GM18870 (cell line): Measurements from ENCODE around the gene PPIP5K2.
"Not testable (repeated sequence)": the region's sequence is repeated elsewhere in the genome, so short reads cannot be mapped to it uniquely, and the experiment has no call there.

ENCODE experiments used
- ATAC-seq: cut with Tn5 transposase; IDR thresholded peaks from one replicate; pipeline ENCODE4 v1.9.1; 2021; ENCODE audit warnings: moderate library complexity; ENCODE audit not compliant: unreplicated experiment

Gene PPIP5K2

DNA sequence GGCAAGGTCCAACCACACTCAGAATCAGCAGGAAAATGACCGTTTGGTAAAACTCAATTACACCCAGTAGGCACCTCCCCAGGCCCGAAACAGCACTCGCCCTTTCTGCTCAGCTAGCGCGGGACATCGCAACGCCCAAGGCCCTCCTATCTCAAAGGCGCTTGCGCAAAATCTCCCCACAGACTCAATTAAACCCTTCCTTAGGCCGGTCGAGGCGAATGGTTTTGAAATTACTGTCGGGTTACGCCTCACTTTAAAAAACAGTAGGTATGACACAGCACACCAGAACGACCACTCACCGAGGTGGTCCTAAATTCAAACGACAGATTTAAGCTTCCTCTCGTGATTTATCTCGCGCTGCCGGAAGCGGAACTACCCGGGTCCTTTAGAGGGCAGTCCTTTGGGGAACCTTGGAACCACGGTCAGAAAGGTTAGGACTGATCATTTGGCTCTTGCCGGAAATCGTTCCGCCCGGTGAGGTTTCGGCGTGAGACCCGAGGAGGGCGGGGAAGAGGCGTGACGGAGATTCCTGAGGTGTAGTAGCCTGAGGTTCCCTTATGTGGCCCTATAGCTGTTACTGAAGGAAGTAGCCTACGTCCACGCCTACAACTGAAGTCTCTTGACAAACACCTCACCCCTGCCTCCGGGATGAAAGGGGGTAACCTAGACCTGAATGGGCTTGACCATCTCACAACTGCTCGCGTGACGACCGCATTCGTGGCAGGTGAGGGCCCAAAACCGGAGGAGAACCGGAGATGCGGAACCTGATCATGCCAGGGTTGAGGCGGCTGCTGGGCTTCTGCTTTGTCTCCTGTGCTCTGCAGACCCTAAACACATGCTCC lies at the start of gene PPIP5K2, which contains the start of gene GIN1:
PPIP5K2 (plus strand) TSS at position 537 of the 842 bp plus-strand sequence. CDS start 9,289 bp downstream, outside the sequence.
GIN1 (minus strand) TSS at position 374 of the 842 bp plus-strand sequence. CDS start 11,431 bp downstream, outside the sequence.
- peak; percentile 94 for ATAC-seq

DNA sequence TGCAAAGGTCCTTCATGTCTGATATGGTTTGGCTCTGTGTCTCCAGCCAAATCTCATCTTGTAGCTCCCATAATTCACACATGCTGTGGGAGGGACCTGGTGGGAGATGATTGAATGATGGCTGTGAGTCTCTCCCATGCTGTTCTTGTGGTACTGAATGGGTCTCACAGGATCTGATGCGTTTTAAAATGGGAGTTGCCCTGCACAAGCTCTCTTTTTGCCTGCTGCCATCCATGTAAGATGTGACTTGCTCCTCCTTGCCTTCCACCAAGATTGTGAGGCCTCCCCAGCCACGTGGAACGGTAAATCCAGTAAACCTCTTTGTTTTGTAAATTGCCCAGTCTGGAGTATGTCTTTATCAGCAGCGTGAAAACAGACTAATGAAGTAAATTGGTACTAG lies 46.6 kb upstream of the PPIP5K2 start:
- ATAC-seq = not testable (repeated sequence)

DNA sequence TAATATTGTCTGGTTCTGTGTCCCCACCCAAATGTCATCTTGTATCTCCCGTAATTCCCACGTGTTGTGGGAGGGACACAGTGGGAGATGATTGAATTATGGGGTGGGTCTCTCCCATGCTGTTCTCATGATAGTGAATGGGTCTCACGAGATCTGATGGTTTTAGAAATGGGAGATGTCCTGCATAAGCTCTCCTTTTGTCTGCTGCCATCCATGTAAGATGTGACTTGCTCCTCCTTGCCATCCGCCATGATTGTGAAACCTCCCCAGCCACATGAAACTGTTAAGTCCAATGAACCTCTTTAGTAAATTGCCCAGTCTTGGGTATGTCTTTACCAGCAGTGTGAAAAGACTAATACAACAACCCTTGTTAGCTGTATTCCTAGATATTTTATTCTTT lies 44.7 kb upstream of the PPIP5K2 start:
- ATAC-seq = no peak

DNA sequence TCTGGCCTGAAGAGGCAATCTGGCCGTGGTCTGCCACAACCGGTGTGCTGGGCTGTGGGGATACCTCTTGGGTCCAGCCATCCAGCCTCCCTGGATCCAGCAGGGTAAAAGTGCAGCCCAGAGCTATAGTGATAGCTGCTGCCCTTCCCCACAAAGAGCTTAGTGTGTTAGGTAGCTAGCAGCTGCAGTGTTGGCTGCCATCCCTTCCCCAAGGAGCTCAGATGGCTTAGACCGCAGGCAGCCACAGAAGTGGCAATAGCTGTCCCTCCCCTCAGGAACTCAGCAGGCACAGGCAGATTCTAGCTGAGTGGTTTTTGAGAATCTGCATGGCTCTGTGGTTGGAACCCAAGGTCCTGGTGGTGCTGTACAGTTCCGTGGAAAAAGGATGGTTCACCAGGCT lies 40.3 kb upstream of the PPIP5K2 start:
- no peak for ATAC-seq

DNA sequence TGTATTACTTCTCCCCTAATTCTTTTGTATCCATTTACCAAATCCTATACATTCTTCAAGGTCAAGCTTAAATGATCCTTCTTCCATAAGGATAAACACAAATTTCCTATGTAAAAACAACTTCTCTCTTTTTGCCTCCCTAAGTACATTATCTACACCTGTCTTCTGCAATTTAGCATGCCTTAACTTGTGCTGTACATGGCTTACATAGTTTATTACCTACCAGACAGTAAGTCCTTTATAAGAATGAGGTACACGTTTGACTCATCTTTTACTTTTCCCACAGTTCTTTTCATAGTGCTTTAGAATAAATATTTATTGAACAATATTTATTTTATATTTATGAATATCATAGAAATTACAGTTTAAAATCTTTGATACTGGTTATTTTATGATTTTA lies 33.6 kb upstream of the PPIP5K2 start:
- no peak for ATAC-seq

DNA sequence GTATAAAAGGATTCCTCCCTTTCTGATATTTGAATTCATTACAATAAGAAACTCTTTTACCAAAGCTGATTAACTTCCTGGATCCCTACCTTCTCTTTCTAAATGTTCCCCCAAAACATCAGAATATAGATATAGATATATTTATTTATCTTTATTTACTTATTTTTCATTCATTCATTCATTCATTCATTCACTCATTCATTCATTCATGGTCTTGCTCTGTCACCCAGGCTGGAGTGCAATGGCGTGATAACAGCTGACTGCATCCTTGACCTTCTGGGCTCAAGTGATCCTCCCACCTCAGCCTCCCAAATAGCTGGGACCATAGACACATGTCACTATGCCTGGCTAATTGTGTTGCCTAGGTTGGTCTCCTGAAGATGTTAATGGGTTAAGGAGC lies 30.8 kb upstream of the PPIP5K2 start:
- ATAC-seq = no peak

DNA sequence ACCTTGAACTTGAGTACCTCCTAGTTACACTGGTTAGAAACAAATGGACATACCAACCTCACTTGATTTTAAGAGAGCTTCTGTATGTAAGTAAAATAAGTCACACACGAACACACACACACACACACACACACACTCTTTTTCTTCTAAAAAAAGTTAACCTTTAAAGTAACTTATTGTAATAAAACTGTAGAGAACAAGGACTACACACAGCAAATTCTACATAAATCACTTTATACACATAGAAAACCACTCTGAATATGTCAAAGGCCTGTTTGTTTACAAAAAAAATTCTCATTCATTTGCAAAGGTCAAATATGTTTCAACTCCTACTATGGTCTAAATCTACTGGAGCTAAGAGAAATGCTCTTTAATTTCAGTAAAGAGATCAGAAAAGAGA lies 29.3 kb upstream of the PPIP5K2 start:
- ATAC-seq = no peak

DNA sequence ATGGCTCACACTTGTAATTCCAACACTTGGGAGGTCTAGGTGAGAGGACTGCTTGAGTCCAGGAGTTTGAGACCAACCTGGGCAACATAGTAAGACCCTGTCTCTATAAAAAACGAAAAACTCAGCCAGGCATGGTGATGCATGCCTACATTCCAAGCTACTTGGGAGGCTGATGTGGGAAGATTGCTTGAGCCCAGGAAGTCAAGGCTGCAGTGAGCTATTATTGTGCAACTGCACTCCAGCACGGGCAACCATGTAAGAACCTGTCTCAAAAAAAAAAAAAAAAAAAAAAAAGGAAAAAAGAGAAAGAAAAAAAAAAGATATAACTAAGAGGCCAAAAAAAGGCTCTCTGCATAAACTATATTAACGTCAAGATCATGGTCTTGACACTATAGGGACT lies 27.4 kb upstream of the PPIP5K2 start:
- no peak for ATAC-seq

DNA sequence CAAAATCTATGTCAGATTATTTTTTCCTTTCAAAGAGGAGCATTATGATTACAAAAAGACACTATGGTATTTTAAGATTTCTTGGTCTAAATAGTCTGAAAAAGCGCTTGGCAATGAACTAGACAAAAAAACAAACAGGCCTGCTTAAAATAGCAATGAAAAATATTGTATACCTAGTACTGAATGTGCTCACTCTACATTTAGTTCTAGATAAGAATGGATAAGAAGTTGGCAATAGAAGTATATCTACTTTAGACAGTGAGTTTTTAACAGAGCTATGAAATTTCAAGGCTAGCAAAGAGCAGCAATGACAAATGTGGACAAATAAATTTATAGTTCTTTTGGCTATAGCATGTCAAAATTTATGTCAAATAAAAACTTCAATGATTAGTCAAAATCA lies 26.4 kb upstream of the PPIP5K2 start:
- no peak for ATAC-seq

DNA sequence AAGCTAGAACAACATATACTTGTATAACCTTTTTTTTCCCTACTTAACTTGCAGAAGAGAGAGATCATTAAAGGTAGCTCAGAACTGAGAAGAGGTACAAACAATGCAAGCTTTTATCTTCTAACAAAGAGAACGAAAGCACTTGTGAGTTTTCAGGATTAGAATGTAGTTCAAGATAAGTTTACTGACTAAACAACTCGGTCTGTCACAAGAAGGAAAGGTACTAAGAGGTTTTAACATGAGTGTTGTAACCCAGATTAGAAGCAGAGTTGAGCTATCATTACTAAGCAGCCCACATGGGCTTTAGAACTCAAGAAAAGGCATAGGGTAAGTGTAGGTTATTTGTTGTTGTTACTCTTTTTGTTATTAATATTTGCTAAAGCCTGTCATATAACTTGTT lies 25.4 kb upstream of the PPIP5K2 start:
- ATAC-seq = no peak

DNA sequence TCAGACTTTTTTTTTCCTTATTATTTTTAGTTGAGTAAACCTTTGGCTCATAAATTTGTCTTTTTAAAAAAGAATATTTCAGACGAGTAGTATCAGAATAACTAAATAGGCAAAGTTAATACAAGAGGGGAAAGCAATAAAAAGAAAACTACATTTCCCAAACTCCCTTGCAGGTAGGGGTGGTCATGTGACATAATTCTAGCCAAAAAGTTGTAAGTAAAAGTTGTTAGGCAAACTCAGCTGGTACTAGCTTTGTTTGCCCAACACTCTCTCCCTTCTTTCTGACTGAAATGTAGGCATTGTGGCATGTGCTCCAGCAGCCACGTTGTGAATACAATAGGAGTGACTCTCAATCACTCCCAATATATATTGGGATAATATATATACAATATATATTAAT lies 21.1 kb upstream of the PPIP5K2 start:
- no peak for ATAC-seq

DNA sequence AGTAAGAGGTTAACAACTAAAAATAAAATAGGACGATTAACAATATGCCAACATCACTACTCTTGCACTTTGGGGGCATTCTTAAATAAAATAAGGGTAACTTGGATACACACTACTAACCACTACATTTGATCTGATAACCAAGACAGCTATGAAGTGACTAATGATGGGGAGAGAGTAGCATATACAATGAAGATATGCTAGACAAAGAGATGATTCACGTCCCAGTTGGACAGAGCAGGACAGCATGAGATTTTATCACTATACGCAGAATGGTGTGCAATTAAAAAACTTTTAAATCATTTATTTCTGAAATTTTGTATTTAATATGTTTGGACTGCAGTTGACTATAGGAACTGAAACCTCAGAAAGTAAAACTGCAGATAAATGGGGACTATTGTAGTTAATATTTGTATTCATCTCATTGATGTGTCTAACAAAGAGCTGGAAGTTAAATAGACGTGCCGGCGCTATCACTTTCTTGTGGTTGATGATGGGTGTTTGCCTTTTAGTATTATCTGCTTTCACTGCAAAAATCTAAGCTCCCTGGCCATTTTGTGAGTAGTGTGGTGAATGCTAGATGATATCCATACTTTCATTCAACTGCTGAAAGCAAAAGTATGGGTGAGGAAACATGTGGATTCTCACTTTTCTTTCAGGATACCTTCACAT lies 18.9 kb upstream of the PPIP5K2 start:
- no peak for ATAC-seq

DNA sequence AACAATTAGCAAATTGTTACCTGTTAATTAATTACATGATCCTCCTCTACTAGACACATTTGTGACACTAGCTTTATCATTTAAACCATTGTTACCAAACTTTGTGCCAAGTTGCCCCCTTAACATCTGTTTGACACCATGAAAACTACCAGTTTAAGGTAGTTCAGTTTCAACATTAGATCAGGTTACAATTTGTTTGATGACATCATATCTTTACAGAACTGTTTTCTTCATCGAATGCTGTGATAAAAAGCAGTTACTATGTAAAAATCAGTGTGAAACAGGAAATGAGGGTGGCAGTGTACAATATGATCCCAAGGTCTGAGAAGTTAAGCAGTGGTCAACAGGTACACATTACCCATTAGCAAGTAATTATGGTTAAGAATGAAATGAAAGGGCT lies 17.9 kb upstream of the PPIP5K2 start:
- no peak for ATAC-seq

DNA sequence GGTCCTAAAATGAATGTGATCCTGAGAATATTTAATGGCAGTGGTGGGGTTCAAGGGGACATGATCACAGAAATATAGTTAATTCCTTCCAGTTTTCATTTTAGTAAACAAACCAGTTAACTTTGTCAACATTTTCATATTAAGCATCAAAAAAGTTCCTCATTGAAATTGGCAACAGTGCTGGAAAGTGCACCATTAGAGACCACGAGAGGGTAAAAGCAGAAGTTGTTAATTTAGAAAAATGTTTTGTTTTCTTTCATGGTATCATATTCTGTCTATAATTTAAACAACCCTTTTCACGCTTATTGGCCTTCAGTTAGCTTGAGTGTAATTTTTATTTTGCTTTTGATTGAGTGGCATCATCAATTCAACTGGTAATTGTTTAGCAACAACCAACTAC lies 12.0 kb upstream of the PPIP5K2 start:
- no peak for ATAC-seq

DNA sequence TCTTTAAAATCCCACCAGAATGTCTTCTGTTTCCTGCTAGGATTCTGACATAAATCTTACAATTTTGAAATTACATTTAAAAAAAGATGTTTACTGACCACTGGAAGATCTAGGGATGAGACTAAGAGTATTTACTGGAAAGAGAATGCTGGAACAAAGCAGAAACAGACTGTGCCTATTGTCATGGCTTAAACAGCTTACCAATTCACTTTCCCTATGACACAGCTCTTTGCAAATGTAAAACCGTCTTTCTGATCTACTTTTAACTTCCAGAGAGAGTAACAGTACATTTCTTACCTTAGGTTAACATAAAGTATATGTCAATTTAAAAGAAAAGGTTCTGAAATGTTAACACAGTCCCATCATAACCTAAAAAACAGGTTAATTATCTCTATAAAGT lies 10.8 kb upstream of the PPIP5K2 start:
- ATAC-seq = no peak

DNA sequence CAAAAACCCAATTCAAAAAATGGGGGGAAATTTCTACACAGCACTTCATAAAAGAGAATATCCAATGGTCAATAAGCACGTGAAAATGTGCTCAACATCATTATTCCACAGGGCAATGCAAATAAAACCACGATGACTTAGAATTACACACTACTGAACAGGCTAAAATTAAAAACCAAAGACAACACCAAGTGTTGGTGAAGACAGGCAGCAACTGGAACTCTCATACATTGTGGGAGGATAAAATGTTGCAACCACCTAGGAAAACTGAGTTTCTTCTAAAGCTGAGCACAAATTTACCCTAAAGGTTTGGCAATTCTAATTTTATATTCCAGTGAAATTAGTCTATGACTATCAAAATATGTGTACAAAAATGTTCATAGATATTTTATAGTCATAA lies 9.7 kb upstream of the PPIP5K2 start:
- no peak for ATAC-seq

DNA sequence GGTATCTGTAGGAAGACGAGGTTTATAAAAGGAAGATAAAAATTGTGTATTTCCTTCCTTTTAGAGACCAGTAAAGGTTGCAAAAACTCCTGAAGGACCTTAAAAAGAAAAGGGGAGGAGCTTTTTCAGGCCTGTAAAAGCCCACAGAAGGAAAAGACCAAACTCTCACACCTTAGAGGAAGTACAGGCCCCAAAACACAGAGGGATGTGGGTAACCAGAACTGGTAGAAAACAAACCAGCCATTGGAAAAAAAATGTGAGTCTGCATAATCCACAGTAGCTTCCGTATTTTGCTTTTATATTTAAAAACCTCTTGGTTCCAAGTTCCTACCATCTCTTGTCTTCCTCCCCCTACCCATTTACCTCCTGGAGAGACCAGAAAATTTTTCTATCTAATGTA lies 8.6 kb upstream of the PPIP5K2 start:
- no peak for ATAC-seq

DNA sequence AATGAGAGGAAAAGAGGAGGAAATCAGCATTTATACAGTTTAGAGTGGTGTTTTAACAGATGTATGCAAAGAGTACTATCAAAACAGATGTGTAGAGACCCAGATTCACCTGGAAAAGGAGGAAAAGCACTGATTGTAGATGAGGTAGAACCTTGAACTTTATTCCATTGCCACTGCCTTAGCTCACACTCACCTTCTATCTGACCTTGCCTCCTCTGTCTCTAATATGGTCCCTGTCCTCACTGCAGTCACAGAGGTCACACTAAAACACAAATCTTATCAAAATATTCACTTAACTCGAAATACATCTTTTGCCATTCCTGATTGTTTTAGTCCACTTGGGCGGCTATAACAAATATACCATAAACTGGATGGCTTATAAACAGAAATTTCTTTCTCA lies 7.2 kb upstream of the PPIP5K2 start:
- no peak for ATAC-seq

DNA sequence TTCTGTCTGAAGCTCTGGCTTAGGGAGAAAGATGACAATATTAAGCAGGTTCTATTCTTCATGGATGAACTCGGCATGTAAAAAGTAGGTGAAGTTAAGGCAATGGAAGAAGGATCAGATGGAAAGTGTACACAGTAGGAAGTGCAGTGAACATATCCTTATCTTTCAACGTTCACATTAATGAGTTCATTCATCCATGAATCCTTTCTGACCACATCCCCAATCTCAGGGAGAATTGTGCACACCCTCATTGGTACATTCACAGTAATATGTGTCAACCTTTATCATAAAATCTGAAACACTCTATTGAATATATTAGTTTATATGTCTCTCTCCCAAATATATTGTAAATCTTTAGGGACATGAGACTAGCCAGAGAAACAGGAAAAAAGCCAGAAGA lies 5.7 kb upstream of the PPIP5K2 start:
- no peak for ATAC-seq

DNA sequence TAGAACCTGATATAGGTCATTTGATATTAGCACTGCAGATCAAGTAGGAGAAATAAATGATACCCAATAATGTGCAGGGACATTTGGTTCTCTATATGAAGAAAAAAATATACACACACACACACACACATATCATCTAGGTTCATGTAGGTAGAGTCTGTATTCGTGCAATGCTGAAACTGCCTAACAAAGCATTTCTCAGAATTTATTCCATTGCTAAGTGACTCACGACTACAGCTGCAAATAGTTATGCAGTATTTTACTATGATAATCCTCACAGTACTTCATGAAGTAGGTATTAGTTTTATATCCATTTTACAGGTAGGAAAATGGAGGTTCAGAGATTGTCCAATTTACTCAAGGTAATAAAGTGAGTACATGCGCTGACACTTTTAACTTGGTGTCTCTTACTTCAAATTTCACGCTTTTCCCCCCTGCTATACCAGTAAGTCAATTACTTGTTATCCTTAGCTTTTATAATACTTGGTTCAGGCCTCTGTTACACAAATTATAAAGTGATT lies 2.6 kb upstream of the PPIP5K2 start:
- ATAC-seq = no peak

DNA sequence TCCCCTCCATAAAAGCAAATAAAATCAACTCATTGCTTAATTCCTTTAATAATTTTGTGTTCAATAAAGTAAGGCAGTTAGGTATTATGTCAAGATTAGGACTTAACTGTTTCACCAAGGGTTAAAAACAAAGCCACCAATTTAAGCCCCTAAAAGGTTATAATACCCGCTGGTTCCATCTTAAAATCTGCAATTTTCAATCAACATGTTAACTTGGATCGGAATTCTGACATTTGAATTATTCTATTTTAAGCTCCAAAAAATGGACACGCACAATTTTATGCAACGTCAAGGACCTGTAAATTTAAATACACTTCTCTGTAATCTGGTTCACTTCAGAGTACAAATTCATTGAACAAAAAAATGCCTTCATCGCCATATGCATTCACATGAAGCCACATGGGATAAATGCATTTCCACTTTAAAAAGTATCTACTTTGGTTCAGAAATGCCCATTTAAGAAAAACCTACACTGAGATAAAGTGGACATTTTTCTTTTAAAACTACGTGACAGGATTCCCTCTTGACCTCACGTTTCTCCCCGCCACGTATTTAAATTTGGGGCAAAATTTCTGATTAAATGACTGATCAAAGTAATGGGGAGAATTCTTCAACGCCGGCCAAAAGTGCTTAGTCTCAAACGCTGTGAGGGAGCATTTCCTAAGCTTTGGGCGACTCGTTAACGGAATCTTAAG lies 884 bp upstream of the PPIP5K2 start:
- no peak for ATAC-seq
